NCI-H748 (cell line): ENCODE results near the gene ACVRL1.

Source experiments
- DNase-seq: peaks from one replicate; lab custom pipeline; 2025; ENCODE audit not compliant: unreplicated experiment; lab: John Stamatoyannopoulos, UW

Gene ACVRL1

GRCh38 chr12:51914034-51914923 lies 7.0 kb downstream of the ACVRL1 start:
- no peak for DNase-seq

- DNase-seq = peak; percentile 9
Observed at GRCh38 chr12:51915003-51915625, 7.8 kb downstream of the ACVRL1 start.

DNA sequence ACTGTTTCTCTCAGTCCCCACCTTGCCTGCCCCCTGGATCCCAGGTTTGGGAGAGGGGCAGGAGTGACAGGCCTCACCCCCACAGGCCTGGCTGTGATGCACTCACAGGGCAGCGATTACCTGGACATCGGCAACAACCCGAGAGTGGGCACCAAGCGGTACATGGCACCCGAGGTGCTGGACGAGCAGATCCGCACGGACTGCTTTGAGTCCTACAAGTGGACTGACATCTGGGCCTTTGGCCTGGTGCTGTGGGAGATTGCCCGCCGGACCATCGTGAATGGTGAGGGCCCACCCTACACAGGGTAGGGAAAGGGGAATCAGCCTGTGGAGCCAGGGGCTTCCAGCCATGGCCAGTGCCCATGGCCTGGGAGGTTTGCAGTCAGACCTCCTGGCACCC lies 8.6 kb downstream of the ACVRL1 start:
- DNase-seq = no peak

DNA sequence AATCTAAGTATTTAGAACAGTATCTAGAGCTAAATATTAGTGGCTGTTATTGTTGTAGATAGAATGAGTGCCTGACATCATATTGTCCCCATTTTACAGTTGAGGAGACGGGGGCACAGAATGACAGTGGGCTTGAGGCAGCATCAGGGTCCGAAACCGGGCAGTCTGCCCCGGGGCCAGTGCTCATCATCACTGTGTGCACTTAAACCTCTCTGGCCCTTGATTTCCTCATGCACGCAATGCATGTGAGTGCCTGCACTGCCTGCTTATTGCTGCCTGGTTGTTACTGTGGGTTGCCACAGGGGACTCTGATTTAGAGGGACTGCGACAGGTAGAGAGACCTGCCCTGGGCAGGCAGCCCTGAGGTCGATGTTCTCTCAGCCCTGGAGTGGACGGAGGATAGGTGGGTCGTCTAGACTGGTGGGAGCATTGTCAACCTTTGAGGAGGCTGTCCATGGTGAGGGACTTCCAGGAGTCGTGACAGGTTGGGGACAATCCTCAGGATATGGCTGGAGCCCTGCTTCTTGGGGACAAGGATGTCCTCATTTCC lies 9.8 kb downstream of the ACVRL1 start:
- DNase-seq = no peak

DNA sequence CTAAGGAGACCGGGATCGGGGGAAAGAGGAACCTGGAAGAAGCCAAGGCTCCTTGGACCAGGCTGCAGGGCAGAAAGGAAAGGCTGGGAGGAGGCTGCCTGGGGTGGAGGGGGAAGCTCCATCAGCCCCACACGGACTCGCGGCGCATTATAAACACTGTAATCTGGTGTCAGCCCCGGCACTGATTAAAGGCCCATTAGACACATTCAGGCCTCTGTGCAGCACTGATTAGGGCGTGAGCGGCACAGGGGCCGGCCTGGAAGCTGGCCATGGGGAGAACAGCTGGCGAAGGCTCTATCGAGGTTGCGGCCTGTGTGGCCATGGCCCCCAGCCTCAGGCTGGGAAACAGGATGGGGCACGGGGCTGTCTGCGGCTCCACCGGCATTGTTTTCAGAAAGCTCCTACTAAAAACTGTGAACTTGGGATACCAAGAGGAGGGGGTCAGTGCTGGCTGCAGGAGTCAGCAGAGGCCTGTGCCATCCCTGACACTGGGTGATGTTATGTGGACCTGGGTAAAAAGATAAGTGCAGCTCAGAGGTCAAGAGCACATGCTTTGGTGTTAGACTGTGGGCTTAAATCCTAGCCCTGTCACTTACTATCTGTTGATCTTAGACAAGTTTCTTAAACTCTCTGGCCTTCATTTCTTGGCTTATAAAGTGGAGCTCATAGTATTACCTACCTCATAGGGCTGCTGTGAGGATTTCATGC lies 10.6 kb downstream of the ACVRL1 start:
- DNase-seq = peak; percentile 20

DNA sequence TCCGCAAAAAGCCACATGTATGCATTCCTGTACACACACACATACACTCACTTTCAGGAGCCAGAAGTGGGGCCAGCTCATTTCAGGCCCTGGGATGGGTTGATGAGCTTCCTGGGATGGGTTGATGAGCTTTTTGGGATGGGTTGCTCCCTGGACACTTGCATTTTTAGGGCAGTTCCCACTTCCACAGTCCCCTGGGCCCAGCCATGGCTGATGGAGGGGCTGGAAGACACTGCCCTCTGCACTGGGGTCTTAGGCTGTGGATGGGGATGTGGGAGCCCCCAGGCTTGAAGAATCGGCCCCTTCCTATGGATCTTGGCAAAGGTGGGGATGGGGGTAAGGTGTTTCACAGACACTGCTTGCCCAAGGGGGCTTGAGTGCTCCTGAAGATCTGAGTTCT lies 12.7 kb downstream of the ACVRL1 start:
- no peak for DNase-seq

- no peak for DNase-seq
Observed at GRCh38 chr12:51921017-51921725, 13.9 kb downstream of the ACVRL1 start.

DNA sequence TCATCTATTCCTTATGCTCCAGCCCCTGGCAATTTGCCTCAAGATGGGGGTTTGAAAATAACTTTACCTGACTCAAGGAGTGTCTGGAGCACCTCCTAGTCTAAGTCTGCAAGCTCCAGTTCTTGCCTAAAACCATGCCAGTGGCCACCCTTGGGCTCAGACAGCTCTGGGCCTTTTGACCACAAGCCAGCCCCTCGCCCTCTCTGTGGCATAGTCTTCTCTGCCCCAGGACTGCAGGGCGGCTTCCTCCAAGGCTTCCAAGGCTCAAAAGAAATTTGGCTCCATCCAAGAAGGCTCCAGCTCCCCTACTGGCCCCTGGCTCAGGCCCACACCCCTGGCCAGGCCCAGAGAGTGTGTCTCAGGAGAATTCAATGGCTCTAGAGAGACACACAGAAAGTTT lies 14.8 kb downstream of the ACVRL1 start:
- no peak for DNase-seq

DNA sequence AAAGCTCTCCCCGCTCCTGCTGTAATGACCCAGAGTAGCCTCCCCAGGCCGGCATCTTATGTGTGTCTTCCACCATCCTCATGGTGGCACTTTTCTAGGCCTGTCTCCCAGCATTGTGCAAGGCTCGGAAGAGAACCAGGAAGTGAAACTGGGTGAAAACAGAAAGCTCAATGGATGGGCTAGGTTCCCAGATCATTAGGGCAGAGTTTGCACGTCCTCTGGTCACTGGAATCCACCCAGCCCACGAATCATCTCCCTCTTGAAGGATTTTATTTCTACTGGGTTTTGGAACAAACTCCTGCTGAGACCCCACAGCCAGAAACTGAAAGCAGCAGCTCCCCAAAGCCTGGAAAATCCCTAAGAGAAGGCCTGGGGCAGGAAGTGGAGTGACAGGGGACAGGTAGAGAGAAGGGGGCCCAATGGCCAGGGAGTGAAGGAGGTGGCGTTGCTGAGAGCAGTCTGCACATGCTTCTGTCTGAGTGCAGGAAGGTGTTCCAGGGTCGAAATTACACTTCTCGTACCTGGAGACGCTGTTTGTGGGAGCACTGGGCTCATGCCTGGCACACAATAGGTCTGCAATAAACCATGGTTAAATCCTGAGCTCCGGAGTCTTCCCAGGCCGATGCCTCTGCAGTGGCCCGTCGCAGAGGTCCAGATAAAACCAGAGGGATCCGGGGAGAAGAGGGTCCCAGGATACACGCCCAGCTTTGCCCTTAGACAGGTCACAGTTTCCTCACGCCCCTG lies 15.6 kb downstream of the ACVRL1 start:
- no peak for DNase-seq

GRCh38 chr12:51923506-51924365 lies 16.4 kb downstream of the ACVRL1 start:
- no peak for DNase-seq

DNA sequence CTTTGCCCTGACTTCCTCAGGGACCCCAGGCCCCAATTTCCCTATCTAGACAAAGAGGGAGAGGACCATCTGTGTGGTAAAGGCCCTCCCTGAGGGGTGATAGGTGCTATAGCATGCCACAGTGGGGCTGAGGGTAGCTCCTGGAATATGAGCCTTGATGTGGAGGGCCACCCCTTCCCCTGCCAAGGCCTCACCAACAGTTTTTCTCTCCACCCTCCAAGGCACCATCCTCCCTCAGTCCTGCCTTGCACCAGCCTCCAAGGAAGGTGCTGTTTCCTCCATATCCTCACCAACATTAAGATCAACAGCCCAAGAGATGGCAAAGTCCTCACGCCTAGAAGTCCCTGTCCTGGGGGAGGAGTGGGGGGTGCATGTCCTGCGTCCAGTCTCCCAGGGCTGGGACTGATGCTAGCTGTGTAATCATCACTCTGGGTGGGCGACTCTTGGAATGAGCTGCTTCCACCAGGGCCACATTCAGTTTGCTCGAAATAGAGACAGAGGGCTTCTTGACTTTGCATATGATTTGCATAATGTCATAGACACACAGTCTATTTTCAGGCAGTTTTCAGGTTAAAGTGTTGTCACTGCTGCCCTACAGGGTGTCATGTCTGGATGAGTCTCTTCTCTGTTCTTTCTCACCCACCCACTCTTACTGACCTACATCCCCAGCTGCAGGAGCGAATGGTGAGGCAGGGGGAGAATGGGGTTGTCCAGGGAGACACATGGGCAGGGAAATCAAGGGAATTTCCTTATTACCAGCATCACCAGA lies 17.4 kb downstream of the ACVRL1 start:
- DNase-seq = no peak

GRCh38 chr12:51925346-51926063 lies 18.2 kb downstream of the ACVRL1 start:
- DNase-seq = no peak

DNA sequence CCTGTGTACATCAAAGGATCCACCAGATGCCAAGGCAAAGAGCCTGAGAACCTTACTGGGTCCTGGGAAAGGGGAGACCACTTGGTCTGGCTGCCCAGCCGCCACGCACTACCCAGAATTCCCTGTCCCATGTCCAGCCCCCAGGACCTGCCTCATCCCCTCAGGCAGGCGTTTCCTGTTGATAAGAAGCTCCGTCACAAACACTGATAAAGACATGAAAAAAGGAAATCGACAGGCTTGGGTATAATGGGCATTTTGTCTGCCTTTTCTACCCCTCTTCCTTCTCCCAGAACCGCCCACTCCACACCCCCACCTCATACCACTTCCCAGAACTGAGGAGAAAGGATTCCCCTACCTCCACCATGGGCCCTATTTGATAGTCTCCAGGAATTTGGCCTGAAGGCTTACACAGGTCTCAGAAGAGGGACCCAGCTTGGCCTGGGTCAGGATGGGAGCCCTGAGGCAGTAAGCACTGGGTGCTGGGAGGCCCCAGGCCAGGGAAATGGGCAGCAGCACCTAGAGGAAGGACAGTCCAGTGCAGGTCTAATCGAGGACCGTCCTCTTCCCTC lies 18.8 kb downstream of the ACVRL1 start:
- no peak for DNase-seq

DNA sequence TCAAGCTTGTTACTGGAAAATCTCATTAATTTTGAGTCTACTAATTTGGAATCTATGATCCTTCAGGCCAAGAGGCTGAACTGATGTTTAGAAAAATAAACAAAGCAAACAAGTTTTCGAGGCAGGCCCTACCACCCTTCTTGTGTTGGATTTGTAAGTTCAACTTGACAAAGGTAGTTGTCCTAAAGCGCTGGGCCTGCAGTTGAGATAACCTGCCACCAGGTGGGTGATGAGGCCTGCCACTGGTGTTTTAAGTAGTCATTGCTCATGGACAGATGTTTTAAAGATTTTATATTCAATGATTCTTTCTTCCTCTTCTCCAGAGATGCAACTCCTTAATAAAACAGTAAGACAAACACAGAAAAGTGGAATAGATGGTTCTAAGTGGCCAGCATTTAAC lies 19.4 kb downstream of the ACVRL1 start:
- DNase-seq = peak; percentile 26

GRCh38 chr12:51932218-51933076 lies 25.1 kb downstream of the ACVRL1 start:
- no peak for DNase-seq

- DNase-seq = no peak
Observed at GRCh38 chr12:51934080-51934479, 26.8 kb downstream of the ACVRL1 start.

DNA sequence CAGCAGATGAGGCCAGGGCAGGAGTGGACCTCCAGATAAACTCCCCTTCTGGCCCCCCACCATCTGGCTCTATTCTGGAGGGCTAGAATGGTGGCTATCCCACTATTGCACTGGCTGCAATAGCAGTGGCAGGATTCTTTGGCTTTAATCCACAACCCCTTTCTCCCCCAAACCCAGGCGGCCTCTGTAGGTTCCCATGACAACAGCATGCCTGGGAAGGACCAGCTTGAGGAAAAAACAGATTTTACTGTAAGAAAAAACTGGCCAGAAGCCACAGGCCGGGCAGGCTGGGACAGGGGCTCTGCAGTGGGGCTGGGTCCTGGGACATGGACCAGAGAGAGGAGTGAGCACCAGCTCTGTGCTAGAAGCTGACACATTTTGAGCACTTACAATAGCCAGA lies 30.6 kb downstream of the ACVRL1 start:
- peak; percentile 20 for DNase-seq
